Measurements from ENCODE around the gene DSP.

DSP gene

GRCh38 chr6:7593229-7593628 lies 51.8 kb downstream of the DSP start:
- H3K4me3 ChIP-seq (ENCODE audit: insufficient read length, low read depth), result no peak overlapping the region
- no peaks in the 10 kb centered on the region for H3K4me1 ChIP-seq (ENCODE audit: insufficient read depth, insufficient read length)
- DNase-seq (ENCODE audit: low read depth, low spot score), result no peak
- TF ChIP-seq YY1 (IDR thresholded peaks at IDR 0.05; ENCODE audit: insufficient read depth, insufficient read length) (no peak), SUZ12 (IDR thresholded peaks at IDR 0.05; ENCODE audit: extremely low read depth, insufficient read depth, insufficient read length) (no peak), ZNF274 (IDR thresholded peaks at IDR 0.05; ENCODE audit: low read depth, low read length) (no peak)
- no peaks in the 10 kb centered on the region for H3K9me3 ChIP-seq (ENCODE audit: insufficient read depth, low read length)
- no peaks in the 10 kb centered on the region for H3K27me3 ChIP-seq (ENCODE audit: insufficient read depth, insufficient read length)
- peaks cover 57% of the 10 kb centered on the region for H3K36me3 ChIP-seq (ENCODE audit: insufficient read depth, insufficient read length, low read length)
- H3K9ac ChIP-seq (ENCODE audit: insufficient read length, low read depth), result no peak overlapping the region

- Histone ChIP-seq H3K27me3 (ENCODE audit: insufficient read depth, insufficient read length) (no peaks in the 10 kb centered on the region), H3K9me3 (ENCODE audit: insufficient read depth, low read length) (no peaks in the 10 kb centered on the region), H3K9ac (ENCODE audit: insufficient read length, low read depth) (no peak overlapping the region), H3K4me3 (ENCODE audit: insufficient read length, low read depth) (no peak overlapping the region), H3K4me1 (ENCODE audit: insufficient read depth, insufficient read length) (no peaks in the 10 kb centered on the region), H3K36me3 (ENCODE audit: insufficient read depth, insufficient read length, low read length) (peaks cover 68% of the 10 kb centered on the region)
- TF ChIP-seq YY1 (IDR thresholded peaks at IDR 0.05; ENCODE audit: insufficient read depth, insufficient read length), result no peak
- TF ChIP-seq ZNF274 (IDR thresholded peaks at IDR 0.05; ENCODE audit: low read depth, low read length), result no peak
- no peak for TF ChIP-seq SUZ12 (IDR thresholded peaks at IDR 0.05; ENCODE audit: extremely low read depth, insufficient read depth, insufficient read length)
- DNase-seq (ENCODE audit: low read depth, low spot score), result no peak
These were observed 53.2 kb downstream of the DSP start for GRCh38 chr6:7594579-7595125.

GRCh38 chr6:7604003-7604402 lies 62.5 kb downstream of the DSP start:
- Histone ChIP-seq H3K9ac (ENCODE audit: insufficient read length, low read depth) (no peak overlapping the region), H3K27me3 (ENCODE audit: insufficient read depth, insufficient read length) (no peaks in the 10 kb centered on the region), H3K4me1 (ENCODE audit: insufficient read depth, insufficient read length) (no peaks in the 10 kb centered on the region), H3K36me3 (ENCODE audit: insufficient read depth, insufficient read length, low read length) (peaks cover 90% of the 10 kb centered on the region), H3K4me3 (ENCODE audit: insufficient read length, low read depth) (no peak overlapping the region), H3K9me3 (ENCODE audit: insufficient read depth, low read length) (no peaks in the 10 kb centered on the region)
- DNase-seq (ENCODE audit: low read depth, low spot score), result no peak
- TF ChIP-seq YY1 (IDR thresholded peaks at IDR 0.05; ENCODE audit: insufficient read depth, insufficient read length) (no peak), ZNF274 (IDR thresholded peaks at IDR 0.05; ENCODE audit: low read depth, low read length) (no peak), SUZ12 (IDR thresholded peaks at IDR 0.05; ENCODE audit: extremely low read depth, insufficient read depth, insufficient read length) (no peak)

GRCh38 chr6:7604506-7604905 lies 63.0 kb downstream of the DSP start:
- no peak overlapping the region for H3K9ac ChIP-seq (ENCODE audit: insufficient read length, low read depth)
- H3K4me1 ChIP-seq (ENCODE audit: insufficient read depth, insufficient read length), result no peaks in the 10 kb centered on the region
- no peak overlapping the region for H3K4me3 ChIP-seq (ENCODE audit: insufficient read length, low read depth)
- no peaks in the 10 kb centered on the region for H3K9me3 ChIP-seq (ENCODE audit: insufficient read depth, low read length)
- no peaks in the 10 kb centered on the region for H3K27me3 ChIP-seq (ENCODE audit: insufficient read depth, insufficient read length)
- H3K36me3 ChIP-seq (ENCODE audit: insufficient read depth, insufficient read length, low read length), result peaks cover 89% of the 10 kb centered on the region
- DNase-seq (ENCODE audit: low read depth, low spot score), result no peak
- TF ChIP-seq YY1 (IDR thresholded peaks at IDR 0.05; ENCODE audit: insufficient read depth, insufficient read length), result no peak

GRCh38 chr6:7615611-7616383 lies 74.3 kb downstream of the DSP start:
- TF ChIP-seq SUZ12 (IDR thresholded peaks at IDR 0.05; ENCODE audit: extremely low read depth, insufficient read depth, insufficient read length), result no peak
- TF ChIP-seq YY1 (IDR thresholded peaks at IDR 0.05; ENCODE audit: insufficient read depth, insufficient read length), result no peak
- no peak for TF ChIP-seq ZNF274 (IDR thresholded peaks at IDR 0.05; ENCODE audit: low read depth, low read length)
- no peak overlapping the region for H3K9ac ChIP-seq (ENCODE audit: insufficient read length, low read depth)
- no peak overlapping the region for H3K4me3 ChIP-seq (ENCODE audit: insufficient read length, low read depth)
- H3K36me3 ChIP-seq (ENCODE audit: insufficient read depth, insufficient read length, low read length), result peaks cover 30% of the 10 kb centered on the region
- no peaks in the 10 kb centered on the region for H3K27me3 ChIP-seq (ENCODE audit: insufficient read depth, insufficient read length)
- DNase-seq (ENCODE audit: low read depth, low spot score), result no peak
- peaks cover 3% of the 10 kb centered on the region for H3K4me1 ChIP-seq (ENCODE audit: insufficient read depth, insufficient read length)
- no peaks in the 10 kb centered on the region for H3K9me3 ChIP-seq (ENCODE audit: insufficient read depth, low read length)

- no peak overlapping the region for H3K4me3 ChIP-seq (ENCODE audit: insufficient read length, low read depth)
- DNase-seq (ENCODE audit: low read depth, low spot score), result no peak
- no peaks in the 10 kb centered on the region for H3K27me3 ChIP-seq (ENCODE audit: insufficient read depth, insufficient read length)
These were observed 76.6 kb downstream of the DSP start for GRCh38 chr6:7617801-7618764.

GRCh38 chr6:7621761-7622160 lies 80.3 kb downstream of the DSP start:
- no peaks in the 10 kb centered on the region for H3K36me3 ChIP-seq (ENCODE audit: insufficient read depth, insufficient read length, low read length)
- peaks cover 3% of the 10 kb centered on the region for H3K4me1 ChIP-seq (ENCODE audit: insufficient read depth, insufficient read length)
- no peaks in the 10 kb centered on the region for H3K9me3 ChIP-seq (ENCODE audit: insufficient read depth, low read length)
- no peak for DNase-seq (ENCODE audit: low read depth, low spot score)
- no peak overlapping the region for H3K9ac ChIP-seq (ENCODE audit: insufficient read length, low read depth)
- no peak overlapping the region for H3K4me3 ChIP-seq (ENCODE audit: insufficient read length, low read depth)
- H3K27me3 ChIP-seq (ENCODE audit: insufficient read depth, insufficient read length), result no peaks in the 10 kb centered on the region
- TF ChIP-seq YY1 (IDR thresholded peaks at IDR 0.05; ENCODE audit: insufficient read depth, insufficient read length) (no peak), SUZ12 (IDR thresholded peaks at IDR 0.05; ENCODE audit: extremely low read depth, insufficient read depth, insufficient read length) (no peak), ZNF274 (IDR thresholded peaks at IDR 0.05; ENCODE audit: low read depth, low read length) (no peak)

More at GRCh38 chr6:7617801-7618764, 76.6 kb downstream of the DSP start:
- Histone ChIP-seq H3K9ac (ENCODE audit: insufficient read length, low read depth) (no peak overlapping the region), H3K9me3 (ENCODE audit: insufficient read depth, low read length) (no peaks in the 10 kb centered on the region), H3K36me3 (ENCODE audit: insufficient read depth, insufficient read length, low read length) (peaks cover 10% of the 10 kb centered on the region), H3K4me1 (ENCODE audit: insufficient read depth, insufficient read length) (peaks cover 3% of the 10 kb centered on the region)
- TF ChIP-seq SUZ12 (IDR thresholded peaks at IDR 0.05; ENCODE audit: extremely low read depth, insufficient read depth, insufficient read length), result no peak
- no peak for TF ChIP-seq YY1 (IDR thresholded peaks at IDR 0.05; ENCODE audit: insufficient read depth, insufficient read length)
- TF ChIP-seq ZNF274 (IDR thresholded peaks at IDR 0.05; ENCODE audit: low read depth, low read length), result no peak

All from NT2/D1 (cell line).